SK-N-MC (cell line): ENCODE data around the gene UTP25.
A peak's percentile ranks its signal among the peaks of the same experiment; 100 is the strongest.

Experiments
- DNase-seq: peaks from one replicate; pipeline ENCODE4 v3.0.0-alpha.2; 2011; ENCODE audit warnings: low read depth, low spot score
- H3K27ac ChIP-seq: fragments of 200-600 bp; sonication (generic); 2 replicates; pipeline ENCODE4 v1.5.1; 2016; ENCODE audit warnings: mixed run types
- H3K36me3 ChIP-seq: fragments of 200-600 bp; sonication (generic); 2 replicates; pipeline ENCODE4 v1.6.1; 2017; ENCODE audit warnings: antibody characterized with exemption, low read length, mixed read lengths; ENCODE audit not compliant: insufficient read depth
- H3K4me3 ChIP-seq: fragments of 200-600 bp; sonication (generic); 2 replicates; pipeline ENCODE4 v1.5.1; 2016
- H3K9ac ChIP-seq: fragments of 200-600 bp; sonication (generic); 2 replicates; pipeline ENCODE4 v1.8.0; 2017; ENCODE audit warnings: mixed run types, mixed read lengths; ENCODE audit not compliant: insufficient read length
- H3K9me3 ChIP-seq: fragments of 200-600 bp; sonication (generic); 2 replicates; pipeline ENCODE4 v1.6.1; 2017; ENCODE audit warnings: low read depth, mild to moderate bottlenecking, antibody characterized with exemption, low read length, moderate library complexity, mixed read lengths
- EZH2 ChIP-seq: fragments of 200-600 bp; sonication (generic); IDR thresholded peaks from one replicate; pipeline ENCODE4 v1.6.1; 2017; ENCODE audit warnings: antibody characterized with exemption
- FOXP2 ChIP-seq: optimal IDR thresholded peaks from 2 replicates; pipeline ENCODE3; 2011; ENCODE audit warnings: mild to moderate bottlenecking, moderate library complexity; ENCODE audit not compliant: insufficient read depth; ENCODE audit errors: extremely low read length, control extremely low read depth
- POLR2AphosphoS5 ChIP-seq: IDR thresholded peaks from 2 replicates; pipeline ENCODE4 v1.6.1; 2012; ENCODE audit warnings: mild to moderate bottlenecking, low read depth, low read length, borderline replicate concordance

UTP25 gene

GRCh38 chr1:209815490-209815889 is 12.3 kb upstream of the UTP25 start:
- Histone ChIP-seq H3K4me3 (no peak overlapping the region), H3K27ac (no peak overlapping the region), H3K9ac (no peak overlapping the region), H3K36me3 (no peaks in the 10 kb centered on the region), H3K9me3 (no peaks in the 10 kb centered on the region)
- TF ChIP-seq EZH2 (no peak), POLR2AphosphoS5 (no peak), FOXP2 (no peak)
- DNase-seq, result no peak

GRCh38 chr1:209815931-209816341 is 11.8 kb upstream of the UTP25 start:
- no peaks in the 10 kb centered on the region for H3K9me3 ChIP-seq
- TF ChIP-seq FOXP2 (no peak), POLR2AphosphoS5 (no peak), EZH2 (no peak)
- no peak overlapping the region for H3K4me3 ChIP-seq
- no peak overlapping the region for H3K27ac ChIP-seq
- H3K9ac ChIP-seq, result no peak overlapping the region
- no peak for DNase-seq
- H3K36me3 ChIP-seq, result no peaks in the 10 kb centered on the region

- H3K27ac ChIP-seq, result no peak overlapping the region
- no peak for DNase-seq
- TF ChIP-seq FOXP2, result no peak
- TF ChIP-seq POLR2AphosphoS5, result no peak
- no peak overlapping the region for H3K4me3 ChIP-seq
- H3K9ac ChIP-seq, result no peak overlapping the region
- H3K9me3 ChIP-seq, result no peaks in the 10 kb centered on the region
- no peaks in the 10 kb centered on the region for H3K36me3 ChIP-seq
Measured at GRCh38 chr1:209816923-209817322, 10.8 kb upstream of the UTP25 start.

GRCh38 chr1:209817691-209818090 is 10.1 kb upstream of the UTP25 start:
- no peak overlapping the region for H3K4me3 ChIP-seq
- DNase-seq, result no peak
- H3K9ac ChIP-seq, result no peak overlapping the region
- H3K9me3 ChIP-seq, result no peaks in the 10 kb centered on the region
- TF ChIP-seq EZH2 (no peak), FOXP2 (no peak), POLR2AphosphoS5 (no peak)
- H3K36me3 ChIP-seq, result no peaks in the 10 kb centered on the region
- no peak overlapping the region for H3K27ac ChIP-seq

- DNase-seq, result no peak
- no peaks in the 10 kb centered on the region for H3K36me3 ChIP-seq
- no peak overlapping the region for H3K4me3 ChIP-seq
- no peak overlapping the region for H3K27ac ChIP-seq
- TF ChIP-seq FOXP2, result no peak
- TF ChIP-seq EZH2, result no peak
- no peak for TF ChIP-seq POLR2AphosphoS5
- H3K9me3 ChIP-seq, result no peaks in the 10 kb centered on the region
- no peak overlapping the region for H3K9ac ChIP-seq
Measured at GRCh38 chr1:209819058-209819457, 8.7 kb upstream of the UTP25 start.

GRCh38 chr1:209820986-209821385 is 6.8 kb upstream of the UTP25 start:
- Histone ChIP-seq H3K9ac (no peak overlapping the region), H3K9me3 (no peaks in the 10 kb centered on the region), H3K27ac (no peak overlapping the region), H3K36me3 (no peaks in the 10 kb centered on the region), H3K4me3 (no peak overlapping the region)
- TF ChIP-seq FOXP2, result no peak
- no peak for TF ChIP-seq POLR2AphosphoS5
- no peak for TF ChIP-seq EZH2
- DNase-seq, result no peak

GRCh38 chr1:209822706-209823105 is 5.1 kb upstream of the UTP25 start:
- TF ChIP-seq EZH2, result no peak
- TF ChIP-seq POLR2AphosphoS5, result no peak
- TF ChIP-seq FOXP2, result no peak
- no peak overlapping the region for H3K27ac ChIP-seq
- H3K4me3 ChIP-seq, result peak overlapping the region; percentile 61
- H3K36me3 ChIP-seq, result no peaks in the 10 kb centered on the region
- no peak for DNase-seq
- no peaks in the 10 kb centered on the region for H3K9me3 ChIP-seq
- peak overlapping the region; percentile 24 for H3K9ac ChIP-seq

GRCh38 chr1:209823143-209824041 is 4.4 kb upstream of the UTP25 start:
- H3K4me3 ChIP-seq, result peak overlapping the region; percentile 61
- DNase-seq, result peak; percentile 56
- H3K9ac ChIP-seq, result no peak overlapping the region
- TF ChIP-seq FOXP2 (no peak), EZH2 (no peak), POLR2AphosphoS5 (no peak)
- H3K36me3 ChIP-seq, result no peaks in the 10 kb centered on the region
- no peak overlapping the region for H3K27ac ChIP-seq
- H3K9me3 ChIP-seq, result no peaks in the 10 kb centered on the region

- Histone ChIP-seq H3K9ac (no peak overlapping the region), H3K4me3 (no peak overlapping the region), H3K9me3 (no peaks in the 10 kb centered on the region), H3K36me3 (peaks cover 5% of the 10 kb centered on the region), H3K27ac (no peak overlapping the region)
- no peak for TF ChIP-seq POLR2AphosphoS5
- no peak for TF ChIP-seq FOXP2
- no peak for TF ChIP-seq EZH2
- no peak for DNase-seq
Measured at GRCh38 chr1:209825591-209826434, 2.0 kb upstream of the UTP25 start.
